ENCODE results near the gene MBNL2. TPM values are rescaled to one million over a fixed set of nuclear protein-coding genes. Genes with fewer than 3 reads are reported as not detected.

The MBNL2 gene
- total RNA-seq, 2 experiments from 2014 or later, result 13.4 to 15.5 TPM

- Mint-ChIP-seq H3K4me1 (peaks cover 20% of the 10 kb centered on the region), H3K27me3 (no peaks in the 10 kb centered on the region), H3K27ac (no peak overlapping the region), H3K36me3 (ENCODE audit: low read depth) (no peaks in the 10 kb centered on the region), H3K4me3 (no peak overlapping the region), H3K9me3 (no peaks in the 10 kb centered on the region)
- DNase-seq, result no peak
- POLR2A ChIA-PET, result no interaction called here
- CTCF ChIA-PET, result interaction anchor here (1.1 to 2.4 kb wide), 2 partner anchors 8 to 11 kb away, joined by 3 to 13 read pairs; no protein-coding TSS in a partner anchor
Observed at GRCh38 chr13:97239943-97240787, 18.0 kb downstream of the MBNL2 start.

- ChIA-PET CTCF (interaction anchor here (1.1 to 2.4 kb wide), 3 partner anchors 9 to 15 kb away, joined by 3 to 13 read pairs (median 4); no protein-coding TSS in a partner anchor), POLR2A (no interaction called here)
- Mint-ChIP-seq H3K4me3 (no peak overlapping the region), H3K4me1 (peaks cover 20% of the 10 kb centered on the region), H3K27ac (no peak overlapping the region), H3K36me3 (ENCODE audit: low read depth) (no peaks in the 10 kb centered on the region), H3K27me3 (no peaks in the 10 kb centered on the region), H3K9me3 (no peaks in the 10 kb centered on the region)
- DNase-seq, result no peak
Observed at GRCh38 chr13:97240788-97241734, 18.9 kb downstream of the MBNL2 start.

- Mint-ChIP-seq H3K27me3 (no peaks in the 10 kb centered on the region), H3K4me3 (no peak overlapping the region), H3K9me3 (no peaks in the 10 kb centered on the region), H3K36me3 (ENCODE audit: low read depth) (no peaks in the 10 kb centered on the region), H3K27ac (no peak overlapping the region), H3K4me1 (peaks cover 20% of the 10 kb centered on the region)
- POLR2A ChIA-PET, result no interaction called here
- DNase-seq, result no peak
- CTCF ChIA-PET, result interaction anchor here (1.5 to 2.4 kb wide), 2 partner anchors 13 to 16 kb away, joined by 4 to 13 read pairs; no protein-coding TSS in a partner anchor
Observed at GRCh38 chr13:97241761-97242160, 19.6 kb downstream of the MBNL2 start.

- H3K36me3 Mint-ChIP-seq (ENCODE audit: low read depth), result no peaks in the 10 kb centered on the region
- POLR2A ChIA-PET, result no interaction called here
- H3K9me3 Mint-ChIP-seq, result no peaks in the 10 kb centered on the region
- CTCF ChIA-PET, result interaction anchor here (0.6 to 1.5 kb wide), 4 partner anchors 11 to 27 kb away, joined by 3 to 4 read pairs (median 3); no protein-coding TSS in a partner anchor
- H3K27ac Mint-ChIP-seq, result no peak overlapping the region
- H3K4me1 Mint-ChIP-seq, result peaks cover 17% of the 10 kb centered on the region
- no peaks in the 10 kb centered on the region for H3K27me3 Mint-ChIP-seq
- H3K4me3 Mint-ChIP-seq, result no peak overlapping the region
- DNase-seq, result no peak
Observed at GRCh38 chr13:97242755-97243497, 20.8 kb downstream of the MBNL2 start.

- ChIA-PET POLR2A (no interaction called here), CTCF (interaction anchor here (0.8 to 1.4 kb wide), 4 partner anchors 10 to 19 kb away, joined by 3 to 4 read pairs (median 3); no protein-coding TSS in a partner anchor)
- Mint-ChIP-seq H3K9me3 (no peaks in the 10 kb centered on the region), H3K36me3 (ENCODE audit: low read depth) (no peaks in the 10 kb centered on the region), H3K4me3 (no peak overlapping the region), H3K4me1 (peaks cover 14% of the 10 kb centered on the region), H3K27ac (no peak overlapping the region), H3K27me3 (no peaks in the 10 kb centered on the region)
- DNase-seq, result no peak
Observed at GRCh38 chr13:97243915-97244781, 22.0 kb downstream of the MBNL2 start.

- Mint-ChIP-seq H3K27me3 (no peaks in the 10 kb centered on the region), H3K4me1 (peaks cover 12% of the 10 kb centered on the region), H3K36me3 (ENCODE audit: low read depth) (no peaks in the 10 kb centered on the region), H3K4me3 (no peak overlapping the region), H3K9me3 (no peaks in the 10 kb centered on the region), H3K27ac (no peak overlapping the region)
- ChIA-PET POLR2A (no interaction called here), CTCF (interaction anchor here (1.1 to 1.4 kb wide), 2 partner anchors 11 to 20 kb away, joined by 3 to 4 read pairs; no protein-coding TSS in a partner anchor)
- no peak for DNase-seq
Observed at GRCh38 chr13:97245011-97245410, 22.9 kb downstream of the MBNL2 start.

GRCh38 chr13:97246596-97247158 lies 24.5 kb downstream of the MBNL2 start:
- ChIA-PET CTCF (interaction anchor here (0.6 kb wide), 2 partner anchors 20 to 87 kb away, joined by 3 to 4 read pairs; no protein-coding TSS in a partner anchor), POLR2A (no interaction called here)
- H3K27me3 Mint-ChIP-seq, result no peaks in the 10 kb centered on the region

GRCh38 chr13:97248243-97248642 lies 26.1 kb downstream of the MBNL2 start:
- H3K27ac Mint-ChIP-seq, result no peak overlapping the region
- H3K36me3 Mint-ChIP-seq (ENCODE audit: low read depth), result no peaks in the 10 kb centered on the region
- ChIA-PET CTCF (no interaction called here), POLR2A (no interaction called here)
- no peak overlapping the region for H3K4me3 Mint-ChIP-seq
- DNase-seq, result no peak
- H3K9me3 Mint-ChIP-seq, result no peaks in the 10 kb centered on the region
- H3K27me3 Mint-ChIP-seq, result no peaks in the 10 kb centered on the region
- H3K4me1 Mint-ChIP-seq, result peaks cover 7% of the 10 kb centered on the region

More at GRCh38 chr13:97246596-97247158, 24.5 kb downstream of the MBNL2 start:
- DNase-seq, result no peak
- H3K27ac Mint-ChIP-seq, result no peak overlapping the region
- no peaks in the 10 kb centered on the region for H3K9me3 Mint-ChIP-seq
- H3K4me1 Mint-ChIP-seq, result peaks cover 10% of the 10 kb centered on the region
- H3K4me3 Mint-ChIP-seq, result no peak overlapping the region
- H3K36me3 Mint-ChIP-seq (ENCODE audit: low read depth), result no peaks in the 10 kb centered on the region

- CTCF ChIA-PET, result no interaction called here
- Mint-ChIP-seq H3K27ac (no peak overlapping the region), H3K36me3 (ENCODE audit: low read depth) (no peaks in the 10 kb centered on the region), H3K4me3 (no peak overlapping the region), H3K9me3 (no peaks in the 10 kb centered on the region), H3K4me1 (peaks cover 7% of the 10 kb centered on the region), H3K27me3 (no peaks in the 10 kb centered on the region)
- POLR2A ChIA-PET, result no interaction called here
- DNase-seq, result no peak
Observed at GRCh38 chr13:97249093-97249795, 27.1 kb downstream of the MBNL2 start.

- Mint-ChIP-seq H3K36me3 (ENCODE audit: low read depth) (no peaks in the 10 kb centered on the region), H3K27me3 (no peaks in the 10 kb centered on the region), H3K4me3 (no peak overlapping the region), H3K9me3 (no peaks in the 10 kb centered on the region), H3K4me1 (peaks cover 7% of the 10 kb centered on the region), H3K27ac (no peak overlapping the region)
- DNase-seq, result no peak
- ChIA-PET POLR2A (no interaction called here), CTCF (interaction anchor here (0.8 kb wide), 1 partner anchor 15 kb away, joined by 3 read pairs; no protein-coding TSS in a partner anchor)
Observed at GRCh38 chr13:97249796-97250495, 27.8 kb downstream of the MBNL2 start.
